NCI-H128 (cell line): ENCODE measurements around the gene EMILIN1.
"Not testable (repeated sequence)": the region's sequence is repeated elsewhere in the genome, so short reads cannot be mapped to it uniquely, and the experiment has no call there.

Source experiments
- DNase-seq: peaks from one replicate; lab custom pipeline; 2025; ENCODE audit not compliant: unreplicated experiment; lab: John Stamatoyannopoulos, UW

EMILIN1 gene

GRCh38 chr2:27092696-27093429, 14.4 kb downstream of the EMILIN1 start:
- no peak for DNase-seq

DNA sequence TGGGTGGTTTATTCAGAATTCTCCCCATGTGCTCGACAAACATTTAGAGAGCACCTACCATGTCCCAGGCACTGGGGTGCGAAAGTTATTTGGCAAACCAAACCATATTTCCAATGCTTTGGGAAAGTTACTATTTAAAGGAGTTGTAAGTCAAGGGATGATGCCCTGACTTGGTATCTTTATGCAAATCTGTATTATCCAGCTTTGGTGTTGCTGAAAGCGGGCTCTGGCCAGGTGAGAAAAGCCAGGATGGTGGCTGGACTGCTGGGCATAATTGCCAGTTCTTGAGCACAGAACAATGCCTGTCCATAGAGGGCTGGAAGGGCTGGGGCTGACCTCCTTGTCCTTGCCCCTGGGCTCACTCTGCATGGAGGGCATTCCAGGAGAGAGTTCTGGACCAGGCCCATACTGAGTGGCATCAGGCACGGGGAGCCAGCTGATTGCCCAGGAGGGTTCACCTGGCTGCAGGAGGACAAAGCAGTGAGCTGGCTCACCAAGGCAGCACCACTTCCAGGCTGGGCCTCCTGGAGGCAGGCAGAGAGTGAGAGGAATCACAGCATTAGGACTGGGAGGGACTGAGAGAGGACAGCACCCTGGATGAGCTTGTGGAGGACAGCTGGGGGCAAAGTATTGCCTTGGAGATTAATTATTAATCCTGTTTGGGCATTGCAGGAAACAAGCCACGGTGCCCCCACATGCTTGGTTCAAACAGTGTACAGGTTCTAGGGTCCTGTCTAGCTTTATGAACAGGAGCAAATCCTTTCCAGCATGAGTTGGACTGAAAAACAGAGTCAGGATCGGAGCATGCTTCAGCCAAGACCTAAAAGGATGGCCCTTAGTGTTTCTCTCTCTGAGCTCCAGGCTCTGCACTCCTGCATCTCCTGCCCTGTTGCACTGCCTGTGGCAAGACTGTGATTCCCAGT, 15.3 kb downstream of the EMILIN1 start:
- no peak for DNase-seq

DNA sequence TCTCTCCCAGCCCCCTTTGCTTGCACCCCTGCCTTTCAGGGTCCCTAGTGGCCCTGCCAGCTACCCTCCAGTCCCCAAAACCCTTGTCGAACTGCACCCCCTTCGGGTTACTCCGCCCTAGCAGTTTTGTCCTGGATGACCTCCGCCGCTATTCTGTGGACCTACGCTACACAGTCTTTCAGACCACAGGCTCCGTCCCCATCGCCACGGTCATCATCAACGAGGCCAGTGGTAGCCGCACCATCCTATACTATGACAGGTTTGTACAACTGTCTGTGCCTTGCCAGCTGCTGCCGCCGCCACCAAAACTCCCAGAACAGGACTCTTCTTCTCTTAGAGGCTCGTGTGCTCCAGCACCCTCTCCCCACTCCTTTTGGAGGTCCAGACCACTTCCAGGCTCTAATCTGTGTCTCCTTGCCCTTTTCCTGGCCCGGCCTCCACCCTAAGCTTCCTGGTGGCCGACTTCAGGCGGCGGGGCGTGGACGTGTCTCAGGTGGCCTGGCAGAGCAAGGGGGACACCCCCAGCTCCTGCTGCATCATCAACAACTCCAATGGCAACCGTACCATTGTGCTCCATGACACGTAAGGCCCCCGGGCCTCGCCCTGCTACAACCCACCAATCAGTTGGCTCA, 16.1 kb downstream of the EMILIN1 start:
- no peak for DNase-seq

- DNase-seq: no peak
Measured at GRCh38 chr2:27095427-27095744, 17.0 kb downstream of the EMILIN1 start.

GRCh38 chr2:27095745-27096651, 17.6 kb downstream of the EMILIN1 start:
- no peak for DNase-seq

GRCh38 chr2:27096748-27097297, 18.4 kb downstream of the EMILIN1 start:
- DNase-seq: no peak

GRCh38 chr2:27097341-27097740, 18.9 kb downstream of the EMILIN1 start:
- no peak for DNase-seq

DNA sequence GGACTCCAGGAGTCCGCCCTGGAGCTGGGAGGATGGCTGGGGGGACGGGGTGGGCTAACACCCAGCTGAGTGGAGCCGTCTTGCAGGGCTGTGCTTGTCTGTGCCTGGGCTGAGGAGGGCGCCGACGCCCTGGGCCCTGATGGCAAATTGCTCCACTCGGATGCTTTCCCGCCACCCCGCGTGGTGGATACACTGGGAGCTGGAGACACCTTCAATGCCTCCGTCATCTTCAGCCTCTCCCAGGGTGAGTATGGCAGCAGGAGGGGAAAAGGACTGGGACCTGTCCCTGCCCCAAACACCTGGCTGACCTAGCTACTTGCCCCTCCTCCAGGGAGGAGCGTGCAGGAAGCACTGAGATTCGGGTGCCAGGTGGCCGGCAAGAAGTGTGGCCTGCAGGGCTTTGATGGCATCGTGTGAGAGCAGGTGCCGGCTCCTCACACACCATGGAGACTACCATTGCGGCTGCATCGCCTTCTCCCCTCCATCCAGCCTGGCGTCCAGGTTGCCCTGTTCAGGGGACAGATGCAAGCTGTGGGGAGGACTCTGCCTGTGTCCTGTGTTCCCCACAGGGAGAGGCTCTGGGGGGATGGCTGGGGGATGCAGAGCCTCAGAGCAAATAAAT, 21.0 kb downstream of the EMILIN1 start:
- DNase-seq: no peak

- no peak for DNase-seq
Measured at GRCh38 chr2:27100036-27100435, 21.6 kb downstream of the EMILIN1 start.

DNA sequence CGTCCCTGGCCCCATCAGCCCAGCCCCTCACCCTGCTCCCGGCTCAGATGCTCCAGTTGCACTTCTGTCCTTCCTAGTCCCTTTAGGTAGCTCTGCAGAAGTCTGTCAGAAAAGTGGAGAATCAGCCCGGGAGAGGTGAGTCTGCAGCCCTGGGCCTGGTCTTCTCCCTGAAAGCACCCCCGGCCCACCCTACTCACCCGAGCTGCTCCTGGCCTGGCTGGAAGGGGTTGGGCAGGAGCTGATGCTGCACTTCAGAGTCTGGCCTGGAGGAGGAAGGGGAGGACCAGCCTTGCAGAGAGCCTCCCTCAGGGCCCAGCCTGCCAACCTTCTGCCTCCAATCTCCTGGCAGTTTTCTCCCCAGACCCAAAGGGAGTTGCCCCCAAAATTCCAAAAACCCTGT, 23.9 kb downstream of the EMILIN1 start:
- DNase-seq: no peak

DNA sequence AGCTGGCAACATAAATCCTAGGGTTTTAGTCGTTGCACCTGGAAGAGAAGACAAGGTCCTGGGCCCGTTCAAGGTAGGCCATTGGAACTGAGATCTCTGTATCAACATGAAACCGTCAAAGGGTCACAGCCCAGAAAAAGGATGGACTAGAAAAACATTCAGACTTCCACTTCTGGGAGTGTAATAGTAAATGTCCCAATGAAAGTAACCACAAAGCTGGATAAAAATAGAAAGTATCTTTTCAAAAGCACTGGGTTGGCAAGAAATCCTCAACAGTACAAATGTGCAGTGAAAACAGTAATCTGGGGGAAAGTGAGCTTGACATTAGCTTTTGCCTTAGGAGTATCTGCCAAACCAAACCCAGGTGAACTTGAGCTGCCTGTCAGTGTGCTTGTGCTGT, 27.6 kb downstream of the EMILIN1 start:
- no peak for DNase-seq

DNA sequence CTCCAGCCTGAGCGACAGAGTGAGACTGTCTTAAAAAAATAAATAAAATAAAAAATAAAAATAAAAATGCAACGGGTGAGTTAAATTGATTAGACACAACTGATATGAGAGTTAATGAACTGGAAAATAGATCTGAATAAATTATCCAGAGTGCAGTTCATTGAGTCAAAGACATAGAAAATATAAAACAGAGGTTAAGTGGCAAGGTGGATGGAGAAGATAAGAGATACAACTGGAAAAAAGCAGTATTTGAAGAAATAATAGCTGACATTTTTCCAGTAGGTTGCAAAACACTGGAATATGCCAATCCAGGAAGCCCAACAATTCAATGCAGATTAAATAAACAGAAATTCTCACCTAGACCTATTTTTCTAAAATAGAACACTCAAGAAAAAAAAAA, 29.8 kb downstream of the EMILIN1 start:
- DNase-seq: no peak

- no peak for DNase-seq
Measured at GRCh38 chr2:27109083-27109482, 30.7 kb downstream of the EMILIN1 start.

DNA sequence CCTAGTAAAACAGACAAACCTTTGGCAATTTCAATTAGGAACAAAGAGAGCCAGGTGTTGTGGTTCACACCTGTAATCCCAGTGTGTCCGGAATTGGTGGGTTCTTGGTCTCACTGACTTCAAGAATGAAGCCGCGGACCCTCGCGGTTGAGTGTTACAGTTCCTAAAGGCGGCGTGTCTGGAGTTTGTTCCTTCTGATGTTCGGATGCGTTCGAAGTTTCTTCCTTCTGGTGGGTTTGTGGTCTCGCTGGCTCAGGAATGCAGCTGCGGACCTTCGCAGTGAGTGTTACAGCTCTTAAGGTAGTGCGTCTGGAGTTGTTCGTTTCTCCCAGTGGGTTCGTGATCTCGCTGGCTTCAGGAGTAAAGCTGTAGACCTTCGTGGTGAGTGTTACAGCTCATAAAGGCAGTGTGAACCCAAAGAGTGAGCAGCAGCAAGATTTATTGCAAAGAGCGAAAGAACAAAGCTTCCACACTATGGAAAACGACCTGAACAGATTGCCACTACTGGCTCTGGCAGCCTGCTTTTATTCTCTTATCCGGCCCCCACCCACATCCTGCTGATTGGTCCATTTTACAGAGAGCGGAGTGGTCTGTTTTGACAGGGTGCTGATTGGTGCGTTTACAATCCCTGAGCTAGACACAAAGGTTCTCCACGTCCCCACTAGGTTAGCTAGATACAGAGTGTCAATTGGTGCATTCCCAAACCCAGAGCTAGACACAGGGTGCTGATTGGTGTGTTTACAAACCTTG, 32.4 kb downstream of the EMILIN1 start:
- DNase-seq: not testable (repeated sequence)

DNA sequence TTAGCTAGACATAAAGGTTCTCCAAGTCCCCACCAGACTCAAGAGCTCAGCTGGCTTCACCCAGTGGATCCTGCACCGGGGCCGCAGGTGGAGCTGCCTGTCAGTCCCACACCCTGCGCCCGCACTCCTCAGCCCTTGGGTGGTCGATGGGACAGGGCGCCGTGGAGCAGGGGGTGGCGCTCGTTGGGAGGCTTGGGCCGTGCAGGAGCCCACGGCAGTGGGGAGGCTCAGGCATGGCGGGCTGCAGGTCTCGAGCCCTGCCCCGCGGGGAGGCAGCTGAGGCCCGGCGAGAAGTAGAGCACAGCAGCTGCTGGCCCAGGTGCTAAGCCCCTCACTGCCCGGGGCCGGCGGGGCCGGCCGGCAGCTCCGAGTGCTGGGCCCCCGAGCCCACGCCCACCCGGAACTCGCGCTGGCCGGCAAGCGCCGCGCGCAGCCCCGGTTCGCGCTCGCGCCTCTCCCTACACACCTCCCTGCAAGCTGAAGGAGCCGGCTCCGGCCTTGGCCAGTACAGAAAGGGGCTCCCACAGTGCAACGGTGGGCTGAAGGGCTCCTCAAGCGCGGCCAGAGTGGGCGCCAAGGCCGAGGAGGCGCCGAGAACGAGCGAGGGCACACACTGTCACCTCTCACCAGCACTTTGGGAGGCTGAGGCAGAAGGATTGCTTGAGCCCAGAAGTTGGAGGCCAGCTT, 33.1 kb downstream of the EMILIN1 start:
- not testable (repeated sequence) for DNase-seq

DNA sequence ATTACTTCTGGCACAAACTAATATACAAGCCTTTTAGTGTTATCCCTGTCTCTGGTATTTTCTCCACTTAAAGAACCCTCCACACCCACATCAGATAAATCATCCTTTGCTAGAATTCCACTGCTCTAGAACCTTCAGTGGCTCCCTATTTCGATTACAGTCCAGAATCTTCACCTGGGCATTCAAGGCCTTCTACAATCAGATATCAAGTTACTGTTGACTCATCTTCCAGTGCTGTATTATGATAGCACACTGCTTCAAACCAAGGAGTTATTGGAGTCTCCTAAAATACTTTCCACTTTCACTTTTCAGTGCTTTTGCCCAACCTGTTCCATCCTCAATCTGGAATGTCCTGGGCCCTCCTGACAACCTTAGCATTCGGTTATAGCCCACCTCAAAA, 37.1 kb downstream of the EMILIN1 start:
- DNase-seq: no peak

DNA sequence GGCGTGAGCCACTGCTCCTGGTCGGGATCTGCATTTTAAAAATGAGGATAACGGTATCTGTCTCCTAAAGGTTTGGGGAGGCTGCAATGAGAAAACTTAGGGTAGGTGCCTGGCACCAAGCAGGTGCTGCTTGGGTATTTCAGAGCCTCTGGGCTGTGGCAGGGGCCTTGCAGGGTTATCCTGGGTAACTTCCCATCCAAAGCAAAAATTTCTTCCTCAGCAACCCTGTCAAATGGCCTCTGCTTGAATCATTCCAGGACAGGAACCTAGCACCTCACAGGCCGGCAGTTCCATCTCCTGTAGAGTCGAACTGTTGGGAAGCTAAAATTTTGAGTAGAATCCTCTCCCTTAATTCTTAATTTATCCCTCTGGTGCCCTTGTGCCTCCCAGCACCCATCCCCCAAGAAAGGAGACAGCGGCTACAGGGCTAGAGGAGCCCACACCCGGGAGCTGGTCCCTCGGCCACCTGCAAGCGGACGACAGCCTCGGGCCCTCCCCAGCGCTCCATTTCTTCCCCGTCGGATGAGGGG, 39.6 kb downstream of the EMILIN1 start:
- DNase-seq: no peak

DNA sequence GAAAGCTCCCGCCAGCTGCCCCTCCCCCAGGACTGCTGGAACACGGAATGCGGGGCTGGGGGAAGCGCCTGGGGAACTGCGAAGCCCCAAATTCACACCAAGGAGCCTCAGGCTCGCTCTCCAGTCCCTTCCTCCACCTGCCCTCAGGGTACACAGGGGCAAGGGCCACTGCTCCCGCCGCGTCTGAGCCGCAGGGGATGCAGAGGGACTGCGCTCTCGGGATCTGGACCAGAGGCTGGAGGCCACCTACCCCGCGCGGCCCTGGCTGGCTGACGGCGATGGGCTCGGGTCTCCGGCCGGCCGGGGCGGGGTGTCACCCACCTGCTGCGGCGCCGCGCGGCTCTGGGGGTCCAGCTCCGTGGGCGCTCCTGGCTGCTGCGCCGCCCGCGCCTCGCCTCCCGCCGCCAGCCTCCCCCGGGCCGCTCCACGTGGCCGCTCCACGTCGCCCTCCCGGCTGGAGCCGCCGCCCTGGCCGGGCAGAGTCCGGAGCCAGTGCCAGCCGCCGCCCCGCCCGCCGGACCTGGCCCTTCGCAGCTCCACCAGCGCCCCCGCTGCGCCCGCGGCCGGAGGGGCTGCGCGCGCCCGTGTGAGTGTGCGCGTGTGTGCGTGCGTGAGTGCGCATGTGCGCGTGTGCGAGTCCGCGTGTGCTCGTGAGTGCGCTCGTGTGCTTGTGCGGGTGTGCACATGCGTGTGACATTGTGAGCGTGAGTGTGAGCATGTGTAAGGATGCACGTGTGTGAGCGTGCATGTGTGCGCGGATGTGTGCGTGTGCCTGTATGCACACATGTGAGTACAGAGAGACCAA, 40.3 kb downstream of the EMILIN1 start, which contains the start of gene CGREF1:
CGREF1 (minus strand) TSS at position 604 of the 805 bp plus-strand sequence. CDS start 14,762 bp downstream, outside the sequence.
- no peak for DNase-seq
